AG10803 (cell line): ENCODE measurements around the gene MCOLN3.

Source experiments
- DNase-seq: peaks from one replicate; pipeline ENCODE4 v3.0.0; 2010; ENCODE audit warnings: low read depth
- H3K4me3 ChIP-seq: 2 replicates; pipeline ENCODE4 v1.5.1; 2011; ENCODE audit warnings: mild to moderate bottlenecking, low read length, control low read depth
- CTCF ChIP-seq: conservative IDR thresholded peaks from 2 replicates; pipeline ENCODE4 v1.5.1; 2011; ENCODE audit warnings: mild to moderate bottlenecking, low read length, control low read depth, inconsistent platforms

Gene MCOLN3

GRCh38 chr1:84972377-84972987 lies 75.8 kb downstream of the MCOLN3 start:
- no peak for TF ChIP-seq CTCF
- no peak overlapping the region for H3K4me3 ChIP-seq
- DNase-seq: no peak

GRCh38 chr1:84971957-84972356 lies 76.3 kb downstream of the MCOLN3 start:
- no peak for DNase-seq
- H3K4me3 ChIP-seq: no peak overlapping the region
- TF ChIP-seq CTCF: no peak

- no peak for DNase-seq
- no peak for TF ChIP-seq CTCF
- no peak overlapping the region for H3K4me3 ChIP-seq
Measured at GRCh38 chr1:84969489-84970250, 78.6 kb downstream of the MCOLN3 start.

GRCh38 chr1:84968865-84969264 lies 79.4 kb downstream of the MCOLN3 start:
- no peak overlapping the region for H3K4me3 ChIP-seq
- TF ChIP-seq CTCF: no peak
- no peak for DNase-seq

- H3K4me3 ChIP-seq: no peak overlapping the region
- TF ChIP-seq CTCF: no peak
- no peak for DNase-seq
Measured at GRCh38 chr1:84968101-84968500, 80.2 kb downstream of the MCOLN3 start.
